ENCODE measurements around the gene ENPP1. TPM values are rescaled to one million over a fixed set of nuclear protein-coding genes. Genes with fewer than 3 reads are reported as not detected.

ENPP1 gene
- total and polyA plus RNA-seq, 2 donors (not counting 1 experiment from before 2014, with no cell fraction given), result 0.13 to 0.42 TPM

- Histone ChIP-seq H3K27me3 (replicated peaks in 1 of 4; ENCODE audit: control extremely low read depth in 1 of 4, control insufficient read depth in 3 of 4, insufficient read depth in 4 of 4, low read length in 3 of 4) (no peaks in the 10 kb centered on the region), H3K9me3 (ENCODE audit: control extremely low read depth in 1 of 3, control insufficient read depth in 2 of 3, insufficient read depth in 1 of 3, low read length in 2 of 3) (no peaks in the 10 kb centered on the region), H3K4me2 (replicated peaks; ENCODE audit: low read depth, low read length, poor library complexity, severe bottlenecking) (no peak overlapping the region), H4K20me1 (ENCODE audit: control insufficient read depth, insufficient read depth, low read length, poor library complexity, severe bottlenecking) (no peaks in the 10 kb centered on the region), H2AFZ (ENCODE audit: insufficient read depth, low read depth, low read length, poor library complexity, severe bottlenecking) (no peak overlapping the region), H3K9ac (ENCODE audit: low read length) (no peak overlapping the region), H3K36me3 (replicated peaks in 1 of 2; ENCODE audit: control extremely low read depth in 1 of 2, control insufficient read depth in 1 of 2, extremely low read depth in 1 of 2, insufficient read depth in 2 of 2, low read length in 1 of 2) (no peaks in the 10 kb centered on the region), H3K27ac (ENCODE audit: low read length in 2 of 2) (no peak overlapping the region), H3K4me1 (ENCODE audit: control insufficient read depth in 2 of 2, insufficient read depth in 2 of 2, low read length in 2 of 2) (no peaks in the 10 kb centered on the region), H3K4me3 (ENCODE audit: control extremely low read depth in 1 of 5, extremely low read depth in 1 of 5, insufficient read depth in 1 of 5, low read depth in 2 of 5, low read length in 4 of 5) (no peak overlapping the region), H3K79me2 (ENCODE audit: control insufficient read depth, insufficient read depth, low read length) (no peaks in the 10 kb centered on the region)
- ChIA-PET POLR2A (no interaction called here), CTCF (interaction anchor here (0.7 to 2.2 kb wide), 4 partner anchors 9 to 867 kb away, joined by 3 to 8 read pairs (median 6); no protein-coding TSS in a partner anchor)
- Mint-ChIP-seq H3K27me3 (peaks cover 5% of the 10 kb centered on the region), H3K4me3 (no peak overlapping the region), H3K4me1 (no peaks in the 10 kb centered on the region), H3K27ac (no peak overlapping the region), H3K9me3 (ENCODE audit: insufficient read depth) (no peaks in the 10 kb centered on the region)
- intact Hi-C loops (cut with micrococcal nuclease), result no loop called here
- WGBS (ENCODE audit: insufficient coverage), result no CpG with 5 or more reads among the region's 2 CpGs
- DNase-seq (no peak), ATAC-seq (ENCODE audit: low read depth) (no peak)
- no peak for TF ChIP-seq CTCF (IDR thresholded peaks at IDR 0.05)
- TF ChIP-seq EZH2 (IDR thresholded peaks at IDR 0.05; ENCODE audit: borderline replicate concordance, insufficient read depth, low read depth, low read length, poor library complexity, severe bottlenecking), result no peak
These were observed 123.4 kb downstream of the ENPP1 start for GRCh38 chr6:131931063-131931750.

- ChIA-PET CTCF (interaction anchor here (0.9 to 1.2 kb wide), 3 partner anchors 8 to 42 kb away, joined by 3 read pairs; no protein-coding TSS in a partner anchor), POLR2A (no interaction called here)
- H3K9me3 Mint-ChIP-seq (ENCODE audit: insufficient read depth), result no peaks in the 10 kb centered on the region
- intact Hi-C loops (cut with micrococcal nuclease), result no loop called here
- Histone ChIP-seq H2AFZ (ENCODE audit: insufficient read depth, low read depth, low read length, poor library complexity, severe bottlenecking) (no peak overlapping the region), H3K4me1 (ENCODE audit: control insufficient read depth in 2 of 2, insufficient read depth in 2 of 2, low read length in 2 of 2) (no peaks in the 10 kb centered on the region), H3K27ac (ENCODE audit: low read length in 2 of 2) (no peak overlapping the region), H3K9me3 (ENCODE audit: control extremely low read depth in 1 of 3, control insufficient read depth in 2 of 3, insufficient read depth in 1 of 3, low read length in 2 of 3) (no peaks in the 10 kb centered on the region), H3K36me3 (replicated peaks in 1 of 2; ENCODE audit: control extremely low read depth in 1 of 2, control insufficient read depth in 1 of 2, extremely low read depth in 1 of 2, insufficient read depth in 2 of 2, low read length in 1 of 2) (no peaks in the 10 kb centered on the region), H3K4me3 (ENCODE audit: control extremely low read depth in 1 of 5, extremely low read depth in 1 of 5, insufficient read depth in 1 of 5, low read depth in 2 of 5, low read length in 4 of 5) (no peak overlapping the region), H3K9ac (ENCODE audit: low read length) (no peak overlapping the region), H3K27me3 (replicated peaks in 1 of 4; ENCODE audit: control extremely low read depth in 1 of 4, control insufficient read depth in 3 of 4, insufficient read depth in 4 of 4, low read length in 3 of 4) (no peaks in the 10 kb centered on the region), H3K4me2 (replicated peaks; ENCODE audit: low read depth, low read length, poor library complexity, severe bottlenecking) (no peak overlapping the region), H4K20me1 (ENCODE audit: control insufficient read depth, insufficient read depth, low read length, poor library complexity, severe bottlenecking) (no peaks in the 10 kb centered on the region), H3K79me2 (ENCODE audit: control insufficient read depth, insufficient read depth, low read length) (no peaks in the 10 kb centered on the region)
- no peak for TF ChIP-seq CTCF (IDR thresholded peaks at IDR 0.05)
- ATAC-seq (ENCODE audit: low read depth), result no peak
- H3K4me1 Mint-ChIP-seq, result no peaks in the 10 kb centered on the region
- no peak overlapping the region for H3K27ac Mint-ChIP-seq
- no peak overlapping the region for H3K4me3 Mint-ChIP-seq
- DNase-seq, result no peak
- WGBS (ENCODE audit: insufficient coverage), result 89% methylated on average over 1 of the region's 4 CpGs
- peaks cover 11% of the 10 kb centered on the region for H3K27me3 Mint-ChIP-seq
These were observed 128.3 kb downstream of the ENPP1 start for GRCh38 chr6:131936156-131936555.
